DOHH2 (cell line): ENCODE measurements around the gene CSNK2A1.

Experiments
- H3F3A ChIP-seq: fragments of 200-600 bp; sonication (generic), shearing (Covaris generic); 2 replicates; pipeline ENCODE4 v1.6.0; 2016; ENCODE audit warnings: antibody characterized with exemption, mild to moderate bottlenecking; ENCODE audit not compliant: control insufficient read depth, insufficient read depth
- H3K27ac ChIP-seq: fragments of 200-600 bp; sonication (generic); 2 replicates; pipeline ENCODE4 v1.5.1; 2014; ENCODE audit warnings: low read depth, mild to moderate bottlenecking, low read length, moderate library complexity
- H3K27me3 ChIP-seq: fragments of 200-600 bp; sonication (generic); 2 replicates; pipeline ENCODE4 v1.6.1; 2014; ENCODE audit warnings: mild to moderate bottlenecking, low read length, mixed read lengths; ENCODE audit not compliant: control insufficient read depth
- H3K36me3 ChIP-seq: fragments of 200-600 bp; sonication (generic); 2 replicates; pipeline ENCODE4 v1.6.1; 2014; ENCODE audit warnings: mild to moderate bottlenecking, low read length, moderate library complexity, mixed read lengths; ENCODE audit not compliant: control insufficient read depth
- H3K4me1 ChIP-seq: fragments of 200-600 bp; sonication (generic); 2 replicates; pipeline ENCODE4 v1.6.1; 2014; ENCODE audit warnings: mild to moderate bottlenecking, low read length, mixed read lengths; ENCODE audit not compliant: control insufficient read depth
- H3K4me2 ChIP-seq: fragments of 200-600 bp; sonication (generic); 2 replicates; pipeline ENCODE4 v1.6.0; 2014; ENCODE audit warnings: mild to moderate bottlenecking, low read length, moderate library complexity
- H3K4me3 ChIP-seq: fragments of 200-600 bp; sonication (generic); 2 replicates; pipeline ENCODE4 v1.5.1; 2014; ENCODE audit warnings: mild to moderate bottlenecking, low read length, mixed read lengths
- H3K79me2 ChIP-seq: fragments of 200-600 bp; sonication (generic); 2 replicates; pipeline ENCODE4 v1.6.1; 2014; ENCODE audit warnings: mild to moderate bottlenecking, low read length, mixed read lengths; ENCODE audit not compliant: control insufficient read depth
- H3K9me2 ChIP-seq: fragments of 200-600 bp; sonication (generic); replicated peaks from 2 replicates; pipeline ENCODE4 v1.6.1; 2014; ENCODE audit warnings: mild to moderate bottlenecking, low read length, mixed read lengths; ENCODE audit not compliant: control insufficient read depth
- H3K9me3 ChIP-seq: fragments of 200-600 bp; sonication (generic); 2 replicates; pipeline ENCODE4 v1.6.1; 2014; ENCODE audit warnings: antibody characterized with exemption, low read length, mixed read lengths; ENCODE audit not compliant: control insufficient read depth, insufficient read depth
- H4K20me1 ChIP-seq: fragments of 200-600 bp; sonication (generic); 2 replicates; pipeline ENCODE4 v1.6.0; 2014; ENCODE audit warnings: low read depth, mild to moderate bottlenecking, antibody characterized with exemption, low read length, moderate library complexity; ENCODE audit not compliant: control insufficient read depth, insufficient read depth
- CTCF ChIP-seq: fragments of 200-600 bp; sonication (generic); IDR thresholded peaks from one replicate; pipeline ENCODE4 v1.5.1; 2014; ENCODE audit warnings: antibody characterized with exemption, mild to moderate bottlenecking, low read depth, low read length; ENCODE audit not compliant: poor library complexity, severe bottlenecking
- EZH2phosphoT487 ChIP-seq: fragments of 200-600 bp; sonication (generic); IDR thresholded peaks from 2 replicates; pipeline ENCODE4 v1.6.1; 2017; ENCODE audit warnings: borderline replicate concordance, mild to moderate bottlenecking, antibody characterized with exemption, low read length, moderate library complexity, mixed read lengths

CSNK2A1 gene

GRCh38 chr20:543369-544152, at the start of gene CSNK2A1:
CSNK2A1 (minus strand) TSS chr20:543790; CDS start chr20:508551, 35,239 bp downstream.
- H3K79me2 ChIP-seq: peaks cover 50% of the 10 kb centered on the region

GRCh38 chr20:592506-592905, 48.9 kb upstream of the CSNK2A1 start:
- peaks cover 7% of the 10 kb centered on the region for H3K4me1 ChIP-seq
- TF ChIP-seq EZH2phosphoT487 (no peak), CTCF (no peak)
- H3K79me2 ChIP-seq: no peaks in the 10 kb centered on the region
- no peaks in the 10 kb centered on the region for H4K20me1 ChIP-seq
- no peak overlapping the region for H3K27ac ChIP-seq
- H3K9me3 ChIP-seq: no peaks in the 10 kb centered on the region
- no peaks in the 10 kb centered on the region; the same call in none of the 2 replicates for H3K27me3 ChIP-seq
- no peak overlapping the region for H3K4me2 ChIP-seq
- no peaks in the 10 kb centered on the region for H3K9me2 ChIP-seq
- no peaks in the 10 kb centered on the region for H3K36me3 ChIP-seq
- no peak overlapping the region for H3K4me3 ChIP-seq
- H3F3A ChIP-seq: no peaks in the 10 kb centered on the region

More at GRCh38 chr20:543369-544152, at the start of gene CSNK2A1:
- H3K9me3 ChIP-seq: peaks cover 3% of the 10 kb centered on the region; the same call in 1 of the 2 replicates
- no peaks in the 10 kb centered on the region for H3F3A ChIP-seq
- peaks cover 14% of the 10 kb centered on the region; the same call in 1 of the 2 replicates for H4K20me1 ChIP-seq
- no peaks in the 10 kb centered on the region for H3K9me2 ChIP-seq
- H3K36me3 ChIP-seq: peaks cover 35% of the 10 kb centered on the region
- H3K4me1 ChIP-seq: peaks cover 45% of the 10 kb centered on the region
- peak within 1 kb of the TSS; percentile 84 for H3K4me2 ChIP-seq
- peak within 1 kb of the TSS; percentile 95 for H3K4me3 ChIP-seq
- H3K27me3 ChIP-seq: no peaks in the 10 kb centered on the region
- H3K27ac ChIP-seq: peak within 1 kb of the TSS; percentile 64
- no peak for TF ChIP-seq CTCF

- Histone ChIP-seq H3K36me3 (no peaks in the 10 kb centered on the region), H3K4me1 (peaks cover 7% of the 10 kb centered on the region), H3F3A (no peaks in the 10 kb centered on the region), H3K27ac (no peak overlapping the region), H3K4me3 (no peak overlapping the region), H3K9me3 (no peaks in the 10 kb centered on the region), H3K79me2 (no peaks in the 10 kb centered on the region), H3K4me2 (no peak overlapping the region), H3K9me2 (no peaks in the 10 kb centered on the region), H4K20me1 (no peaks in the 10 kb centered on the region), H3K27me3 (no peaks in the 10 kb centered on the region; the same call in none of the 2 replicates)
- TF ChIP-seq CTCF: no peak
- TF ChIP-seq EZH2phosphoT487: no peak
These were observed 48.4 kb upstream of the CSNK2A1 start for GRCh38 chr20:591941-592340.
